IgD-negative memory B cell (primary cell): Measurements from ENCODE around the gene SMIM44. TPM values are rescaled to one million over a fixed set of nuclear protein-coding genes. Genes with fewer than 3 reads are reported as not detected.
A peak's percentile ranks its signal among the peaks of the same experiment; 100 is the strongest.

ENCODE experiments used
- H3K27ac Mint-ChIP-seq, 3 donors: one replicate each; pipeline ENCODE4 v1.8.0; 2020 to 2022; ENCODE audit warnings: mild to moderate bottlenecking in 3 of 3, mixed read lengths in 3 of 3, moderate library complexity in 1 of 3
- H3K27me3 Mint-ChIP-seq: one replicate; pipeline ENCODE4 v1.8.0; 2021; ENCODE audit warnings: mixed read lengths
- H3K36me3 Mint-ChIP-seq: one replicate; pipeline ENCODE4 v1.8.0; 2020; ENCODE audit warnings: mild to moderate bottlenecking, mixed read lengths
- H3K4me1 Mint-ChIP-seq, 3 donors: one replicate each; pipeline ENCODE4 v1.8.0; 2020 to 2022; ENCODE audit warnings: mixed read lengths in 3 of 3, mild to moderate bottlenecking in 1 of 3
- H3K4me3 Mint-ChIP-seq, 4 donors: one replicate each; pipeline ENCODE4 v1.8.0; 2020 to 2022; ENCODE audit warnings: mild to moderate bottlenecking in 4 of 4, mixed read lengths in 4 of 4, moderate library complexity in 3 of 4
- H3K9me3 Mint-ChIP-seq, 3 donors: one replicate each; pipeline ENCODE4 v1.8.0; 2020 to 2021; ENCODE audit warnings: mixed read lengths in 3 of 3, mild to moderate bottlenecking in 1 of 3
- polyA plus RNA-seq: library from polyadenylated mRNA; unstranded; fragments of 300-500 nt; fragmentation: Illumina TruSeq; gene quantifications from one replicate; pipeline ENCODE4 v1.2.3, GENCODE V29; 2021

Gene SMIM44
- polyA plus RNA-seq, 1 donor from 2014 or later = not detected

GRCh38 chr19:3522421-3523360, 39.5 kb upstream of the SMIM44 start:
- no peaks in the 10 kb centered on the region for H3K27me3 Mint-ChIP-seq
- H3K27ac Mint-ChIP-seq = no peak overlapping the region
- H3K4me3 Mint-ChIP-seq = no peak overlapping the region

GRCh38 chr19:3521104-3521445, 37.8 kb upstream of the SMIM44 start:
- peaks cover 6% of the 10 kb centered on the region for H3K36me3 Mint-ChIP-seq
- H3K4me1 Mint-ChIP-seq = peaks cover 10 to 20% (median 19%) of the 10 kb centered on the region in 3 donors
- no peak overlapping the region for H3K27ac Mint-ChIP-seq
- no peak overlapping the region for H3K4me3 Mint-ChIP-seq
- no peaks in the 10 kb centered on the region for H3K27me3 Mint-ChIP-seq
- H3K9me3 Mint-ChIP-seq = no peaks in the 10 kb centered on the region

More at GRCh38 chr19:3522421-3523360, 39.5 kb upstream of the SMIM44 start:
- Mint-ChIP-seq H3K4me1 (peaks cover 0 to 10% (median 9%) of the 10 kb centered on the region in 3 donors), H3K36me3 (peaks cover 6% of the 10 kb centered on the region), H3K9me3 (no peaks in the 10 kb centered on the region)

- Mint-ChIP-seq H3K9me3 (no peaks in the 10 kb centered on the region), H3K4me3 (no peak overlapping the region), H3K27ac (no peak overlapping the region), H3K36me3 (peaks cover 6% of the 10 kb centered on the region), H3K27me3 (no peaks in the 10 kb centered on the region), H3K4me1 (peaks cover 10 to 24% (median 22%) of the 10 kb centered on the region in 3 donors)
Observed at GRCh38 chr19:3520166-3521103, 37.2 kb upstream of the SMIM44 start.

- Mint-ChIP-seq H3K27ac (peak overlapping the region in 2 of 3 donors; percentile 71 to 82), H3K36me3 (peaks cover 3% of the 10 kb centered on the region), H3K4me1 (peaks cover 10 to 28% (median 24%) of the 10 kb centered on the region in 3 donors), H3K9me3 (no peaks in the 10 kb centered on the region), H3K27me3 (no peaks in the 10 kb centered on the region), H3K4me3 (no peak overlapping the region)
Observed at GRCh38 chr19:3519126-3519525, 35.9 kb upstream of the SMIM44 start.

- peaks cover 10 to 30% (median 25%) of the 10 kb centered on the region in 3 donors for H3K4me1 Mint-ChIP-seq
- peak overlapping the region in 2 of 4 donors; percentile 17 for H3K4me3 Mint-ChIP-seq
- no peaks in the 10 kb centered on the region for H3K9me3 Mint-ChIP-seq
- H3K27me3 Mint-ChIP-seq = no peaks in the 10 kb centered on the region
- peaks cover 3% of the 10 kb centered on the region for H3K36me3 Mint-ChIP-seq
- peak overlapping the region in 2 of 3 donors; percentile 82 to 99 for H3K27ac Mint-ChIP-seq
Observed at GRCh38 chr19:3518659-3519058, 35.4 kb upstream of the SMIM44 start.

GRCh38 chr19:3518255-3518654, 35.0 kb upstream of the SMIM44 start:
- H3K4me1 Mint-ChIP-seq = peaks cover 10 to 31% (median 27%) of the 10 kb centered on the region in 3 donors

GRCh38 chr19:3517638-3518037, 34.4 kb upstream of the SMIM44 start:
- Mint-ChIP-seq H3K4me3 (peak overlapping the region in 1 of 4 donors; percentile 45), H3K9me3 (no peaks in the 10 kb centered on the region), H3K4me1 (peaks cover 10 to 31% (median 27%) of the 10 kb centered on the region in 3 donors), H3K36me3 (peaks cover 3% of the 10 kb centered on the region), H3K27me3 (no peaks in the 10 kb centered on the region), H3K27ac (peak overlapping the region in 2 of 3 donors; percentile 53 to 99)

More at GRCh38 chr19:3518255-3518654, 35.0 kb upstream of the SMIM44 start:
- Mint-ChIP-seq H3K27me3 (no peaks in the 10 kb centered on the region), H3K27ac (peak overlapping the region in 2 of 3 donors; percentile 82 to 99), H3K4me3 (peak overlapping the region in 2 of 4 donors; percentile 17), H3K9me3 (no peaks in the 10 kb centered on the region), H3K36me3 (peaks cover 3% of the 10 kb centered on the region)

- H3K4me1 Mint-ChIP-seq = peaks cover 10 to 34% (median 24%) of the 10 kb centered on the region in 3 donors
Observed at GRCh38 chr19:3516675-3517207, 33.5 kb upstream of the SMIM44 start.

GRCh38 chr19:3515891-3516422, 32.7 kb upstream of the SMIM44 start:
- Mint-ChIP-seq H3K27ac (peak overlapping the region in 2 of 3 donors; percentile 88 to 99), H3K4me3 (peak overlapping the region in 2 of 4 donors; percentile 69 to 70), H3K4me1 (peaks cover 10 to 31% (median 21%) of the 10 kb centered on the region in 3 donors), H3K36me3 (peaks cover 2% of the 10 kb centered on the region), H3K27me3 (no peaks in the 10 kb centered on the region), H3K9me3 (no peaks in the 10 kb centered on the region)

More at GRCh38 chr19:3516675-3517207, 33.5 kb upstream of the SMIM44 start:
- Mint-ChIP-seq H3K27me3 (no peaks in the 10 kb centered on the region), H3K4me3 (peak overlapping the region in 3 of 4 donors; percentile 49 to 83 (median 69)), H3K36me3 (peaks cover 3% of the 10 kb centered on the region), H3K27ac (peak overlapping the region; percentile 95 to 99 (median 96)), H3K9me3 (no peaks in the 10 kb centered on the region)

GRCh38 chr19:3514930-3515329, 31.7 kb upstream of the SMIM44 start:
- H3K27ac Mint-ChIP-seq = peak overlapping the region in 1 of 3 donors; percentile 71
- peaks cover 10 to 32% (median 24%) of the 10 kb centered on the region in 3 donors for H3K4me1 Mint-ChIP-seq
- no peak overlapping the region for H3K4me3 Mint-ChIP-seq
- no peaks in the 10 kb centered on the region for H3K9me3 Mint-ChIP-seq
- no peaks in the 10 kb centered on the region for H3K27me3 Mint-ChIP-seq
- H3K36me3 Mint-ChIP-seq = no peaks in the 10 kb centered on the region

- Mint-ChIP-seq H3K36me3 (no peaks in the 10 kb centered on the region), H3K27ac (peak overlapping the region in 1 of 3 donors; percentile 48), H3K9me3 (no peaks in the 10 kb centered on the region), H3K27me3 (no peaks in the 10 kb centered on the region), H3K4me3 (peak overlapping the region in 2 of 4 donors; percentile 17 to 53), H3K4me1 (peaks cover 18 to 39% (median 23%) of the 10 kb centered on the region in 3 donors)
Observed at GRCh38 chr19:3513229-3514140, 30.2 kb upstream of the SMIM44 start.

- peaks cover 21 to 38% (median 24%) of the 10 kb centered on the region in 3 donors for H3K4me1 Mint-ChIP-seq
- no peaks in the 10 kb centered on the region for H3K9me3 Mint-ChIP-seq
- no peaks in the 10 kb centered on the region for H3K36me3 Mint-ChIP-seq
- H3K27ac Mint-ChIP-seq = no peak overlapping the region
- H3K27me3 Mint-ChIP-seq = no peaks in the 10 kb centered on the region
- H3K4me3 Mint-ChIP-seq = peak overlapping the region in 1 of 4 donors; percentile 12
Observed at GRCh38 chr19:3512562-3513228, 29.5 kb upstream of the SMIM44 start.
